ENCODE results near the gene STARD3NL.
"Not testable (repeated sequence)": the region's sequence is repeated elsewhere in the genome, so short reads cannot be mapped to it uniquely, and the experiment has no call there.

Gene STARD3NL

DNA sequence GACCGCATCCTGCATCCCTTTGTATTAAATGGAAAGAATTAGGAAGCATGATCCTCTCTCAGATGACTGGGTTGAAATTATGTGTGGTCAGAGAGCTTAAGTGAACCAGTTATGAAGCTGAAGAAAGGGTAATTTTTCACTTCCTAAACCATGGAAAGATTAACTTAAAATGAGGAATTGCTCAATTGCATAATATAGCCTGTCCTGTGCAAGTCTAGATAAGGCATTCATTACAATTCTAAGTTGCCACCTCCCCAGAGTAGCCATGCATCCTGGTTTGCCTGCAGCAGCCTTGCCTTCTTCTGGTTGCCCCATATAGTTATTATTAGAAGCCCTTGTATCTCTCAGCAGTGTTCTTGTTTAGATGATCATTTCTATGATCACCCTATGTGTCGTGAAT is 45.3 kb downstream of the STARD3NL start:
- no peak for DNase-seq (ENCODE audit: low read depth)

DNA sequence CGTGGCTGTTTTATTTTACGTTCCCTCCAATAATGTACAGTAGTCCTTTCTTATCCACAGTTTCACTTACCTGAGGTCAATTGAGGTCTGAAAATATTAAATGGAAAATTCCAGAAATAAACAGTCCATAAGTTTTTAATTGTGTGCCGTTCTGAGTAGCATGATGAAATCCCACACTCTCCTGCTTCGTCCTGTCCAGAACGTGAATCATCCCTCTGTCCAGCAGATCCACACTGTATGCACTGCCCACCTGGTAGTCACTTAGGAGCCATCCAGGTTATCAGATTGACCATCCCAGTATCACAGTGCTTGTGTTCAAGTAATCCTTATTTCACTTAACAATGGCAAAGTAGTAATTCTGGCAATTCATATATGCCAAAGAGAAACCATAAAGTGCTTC is 46.3 kb downstream of the STARD3NL start:
- no peak for DNase-seq (ENCODE audit: low read depth)

DNA sequence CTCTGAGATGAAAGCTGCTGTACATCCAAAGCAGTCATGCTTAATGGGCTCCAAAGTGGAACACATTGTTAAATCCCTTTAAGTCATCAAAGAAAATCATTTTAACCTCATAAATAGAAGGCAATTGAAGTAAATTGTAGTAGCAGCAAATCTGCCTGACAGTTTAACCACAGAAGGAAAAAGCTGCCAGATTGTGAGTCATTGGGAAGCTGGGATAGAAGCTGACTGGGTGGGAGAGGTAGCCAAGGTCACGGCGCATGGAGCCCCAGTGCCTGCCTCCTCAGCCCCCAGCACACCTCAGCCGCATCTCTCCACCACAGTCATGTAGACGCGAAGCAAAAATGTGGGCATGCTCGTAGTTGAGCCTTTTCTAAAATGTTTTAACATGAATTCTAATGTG is 51.3 kb downstream of the STARD3NL start:
- no peak for DNase-seq (ENCODE audit: low read depth)

DNA sequence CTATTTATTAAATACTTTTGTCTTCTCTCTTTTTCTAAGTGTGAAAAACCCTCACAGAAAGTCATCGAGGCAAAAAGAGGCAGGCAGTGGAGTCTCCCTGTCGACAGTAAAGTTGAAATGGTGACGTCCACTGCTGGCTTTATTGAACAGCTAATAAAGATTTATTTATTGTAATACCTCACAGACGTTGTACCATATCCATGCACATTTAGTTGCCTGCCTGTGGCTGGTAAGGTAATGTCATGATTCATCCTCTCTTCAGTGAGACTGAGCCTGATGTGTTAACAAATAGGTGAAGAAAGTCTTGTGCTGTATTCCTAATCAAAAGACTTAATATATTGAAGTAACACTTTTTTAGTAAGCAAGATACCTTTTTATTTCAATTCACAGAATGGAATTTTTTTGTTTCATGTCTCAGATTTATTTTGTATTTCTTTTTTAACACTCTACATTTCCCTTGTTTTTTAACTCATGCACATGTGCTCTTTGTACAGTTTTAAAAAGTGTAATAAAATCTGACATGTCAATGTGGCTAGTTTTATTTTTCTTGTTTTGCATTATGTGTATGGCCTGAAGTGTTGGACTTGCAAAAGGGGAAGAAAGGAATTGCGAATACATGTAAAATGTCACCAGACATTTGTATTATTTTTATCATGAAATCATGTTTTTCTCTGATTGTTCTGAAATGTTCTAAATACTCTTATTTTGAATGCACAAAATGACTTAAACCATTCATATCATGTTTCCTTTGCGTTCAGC is 52.0 kb downstream of the STARD3NL start:
- DNase-seq (ENCODE audit: low read depth): no peak

DNA sequence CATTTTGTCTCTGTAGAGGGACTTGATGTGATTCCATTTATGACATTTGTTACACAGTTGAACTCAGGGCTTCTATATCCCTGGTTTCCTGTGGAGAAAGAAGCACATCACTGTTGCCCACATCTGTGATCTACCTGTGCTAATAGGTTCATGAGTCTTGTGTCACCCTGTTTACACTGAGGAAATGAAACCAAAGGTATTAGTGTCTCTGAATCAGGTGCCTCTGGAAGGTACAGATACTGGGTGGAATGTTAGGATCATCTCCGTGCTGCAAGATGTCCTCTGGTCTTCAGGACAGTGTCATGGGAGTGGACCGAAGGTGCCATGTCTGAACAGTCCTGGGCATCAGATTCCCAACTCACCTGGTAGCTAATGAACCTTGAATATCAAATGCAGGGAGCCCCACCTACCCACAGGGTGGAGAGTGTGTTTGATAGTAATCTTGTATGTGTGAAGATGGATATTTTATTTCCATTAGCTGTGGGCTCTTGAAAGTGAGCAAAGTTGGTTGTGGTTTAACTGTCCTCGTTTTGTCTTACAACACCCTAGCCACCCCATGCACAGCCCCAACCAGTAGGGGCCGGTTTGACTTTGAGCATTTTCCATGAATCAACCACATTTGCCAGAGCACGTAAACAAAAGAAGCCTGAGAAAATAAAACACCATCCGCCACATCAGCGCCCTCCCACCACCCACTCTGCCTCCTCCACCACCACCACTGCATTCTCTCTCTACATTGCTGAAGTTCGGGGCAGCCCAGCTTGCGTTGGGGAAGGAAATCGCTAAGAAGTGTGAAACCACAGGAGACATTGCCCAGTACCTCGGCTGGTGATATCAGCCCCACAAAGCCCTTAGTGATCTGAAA is 54.7 kb downstream of the STARD3NL start:
- peak; percentile 40 for DNase-seq (ENCODE audit: low read depth)

DNA sequence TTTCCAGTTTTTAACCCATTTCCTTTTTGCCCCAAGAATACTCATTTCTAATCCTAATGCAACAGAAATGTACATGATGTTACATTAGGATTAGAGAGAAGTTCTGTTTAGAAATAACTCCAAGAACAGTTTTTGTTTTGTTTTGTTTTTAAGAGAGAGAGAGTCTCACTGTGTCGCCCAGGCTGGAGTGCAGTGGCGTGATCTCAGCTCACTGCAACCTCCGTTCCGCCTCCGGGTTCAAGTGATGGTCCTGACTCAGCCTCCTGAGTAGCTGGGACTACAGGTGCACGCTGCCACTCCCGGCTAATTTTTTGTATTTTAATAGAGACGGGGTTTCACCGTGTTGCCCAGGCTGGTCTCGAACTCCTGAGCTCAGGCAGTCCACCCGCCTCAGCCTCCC is 56.7 kb downstream of the STARD3NL start:
- not testable (repeated sequence) for DNase-seq (ENCODE audit: low read depth)

DNA sequence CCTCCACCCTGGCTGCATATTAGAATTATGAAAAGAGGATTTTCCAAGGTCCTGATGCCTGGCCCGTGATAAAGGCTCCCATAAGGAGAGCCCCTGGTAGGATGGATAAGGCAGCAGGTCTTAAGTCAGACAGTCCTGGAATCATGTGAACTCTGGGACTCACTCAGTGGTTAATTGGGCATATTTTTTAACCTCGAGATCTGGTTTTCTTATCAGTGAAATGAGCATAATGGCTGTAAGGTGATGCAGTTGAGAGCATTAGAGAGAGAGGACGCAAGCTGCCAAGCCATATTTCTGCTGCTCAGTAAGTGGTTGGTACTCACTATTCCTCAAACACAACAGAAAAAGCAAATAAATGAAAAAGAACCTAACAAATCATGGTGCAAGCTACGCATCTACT is 57.6 kb downstream of the STARD3NL start:
- DNase-seq (ENCODE audit: low read depth): no peak

DNA sequence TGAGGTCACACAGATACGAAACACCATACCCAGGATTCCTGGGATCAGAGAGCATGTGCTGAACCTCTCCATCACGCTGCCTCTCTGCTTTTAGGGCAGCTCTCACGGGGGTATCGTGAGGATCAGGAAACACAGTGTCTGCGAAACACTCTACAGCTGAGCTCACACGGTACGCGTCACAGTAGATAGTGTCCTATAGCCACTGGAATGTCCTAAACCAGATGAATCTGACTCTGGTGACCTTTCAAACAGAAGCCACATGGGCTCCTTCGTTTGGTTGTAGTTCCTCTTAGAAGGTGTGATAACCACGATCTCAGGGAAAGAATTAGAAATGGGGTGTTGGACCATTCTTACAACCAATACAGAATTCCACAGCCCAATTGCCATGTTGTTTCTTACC is 61.1 kb downstream of the STARD3NL start:
- DNase-seq (ENCODE audit: low read depth): not testable (repeated sequence)

DNA sequence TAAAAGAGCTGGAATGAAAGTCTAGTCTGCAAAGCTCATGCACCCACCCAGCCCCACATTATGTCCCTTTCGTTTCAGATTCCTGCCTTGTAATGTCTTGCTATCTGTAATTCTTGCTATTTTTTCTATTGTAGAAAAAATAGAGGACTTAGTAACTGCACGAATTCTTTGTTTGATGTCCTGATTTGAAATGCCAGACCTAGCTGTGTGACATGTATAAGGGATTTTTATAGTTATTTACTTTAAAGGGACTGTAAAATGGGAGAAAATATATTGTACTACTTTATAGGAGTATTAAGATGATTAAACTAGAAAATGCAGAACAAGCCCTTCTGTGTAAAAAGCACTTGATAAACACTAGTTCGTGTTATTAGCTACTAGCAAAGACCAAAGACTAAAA is 63.0 kb downstream of the STARD3NL start:
- DNase-seq (ENCODE audit: low read depth): no peak

DNA sequence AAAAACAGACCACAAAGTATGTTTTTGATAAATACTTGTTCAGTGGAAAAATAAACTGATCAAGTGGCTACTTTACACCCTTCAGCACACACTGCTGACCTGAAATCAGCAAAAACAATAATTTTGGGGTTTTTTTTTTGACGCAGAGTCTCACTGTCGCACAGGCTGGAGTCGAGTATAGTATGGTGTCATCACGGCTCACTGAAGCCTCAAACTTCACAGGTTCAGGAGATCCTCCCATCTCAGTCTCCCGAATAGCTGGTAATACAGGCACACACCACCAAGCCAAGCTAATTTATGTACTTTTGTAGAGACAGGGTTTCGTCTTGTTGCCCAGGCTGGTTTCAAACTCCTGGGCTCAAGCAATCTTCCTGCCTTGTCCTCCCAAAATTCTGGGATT is 64.8 kb downstream of the STARD3NL start:
- no peak for DNase-seq (ENCODE audit: low read depth)

DNA sequence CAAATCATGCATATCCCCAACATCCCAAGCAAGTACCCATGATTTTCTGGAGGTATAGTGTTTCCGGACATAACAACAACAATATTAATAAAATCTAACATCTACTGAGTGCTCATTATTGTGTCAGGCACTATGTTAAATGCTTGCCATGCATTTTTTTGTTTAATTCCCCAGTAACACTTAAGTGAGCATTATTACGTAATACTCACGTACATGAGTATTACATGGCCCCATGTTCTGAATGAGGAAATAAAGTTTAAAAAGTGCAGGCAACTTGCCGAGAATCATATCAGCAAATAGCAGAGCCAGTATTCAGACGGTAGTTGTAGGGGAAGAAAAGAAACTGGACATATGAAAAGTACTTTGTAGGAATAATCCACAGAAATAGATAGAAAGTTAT is 65.3 kb downstream of the STARD3NL start:
- not testable (repeated sequence) for DNase-seq (ENCODE audit: low read depth)

DNA sequence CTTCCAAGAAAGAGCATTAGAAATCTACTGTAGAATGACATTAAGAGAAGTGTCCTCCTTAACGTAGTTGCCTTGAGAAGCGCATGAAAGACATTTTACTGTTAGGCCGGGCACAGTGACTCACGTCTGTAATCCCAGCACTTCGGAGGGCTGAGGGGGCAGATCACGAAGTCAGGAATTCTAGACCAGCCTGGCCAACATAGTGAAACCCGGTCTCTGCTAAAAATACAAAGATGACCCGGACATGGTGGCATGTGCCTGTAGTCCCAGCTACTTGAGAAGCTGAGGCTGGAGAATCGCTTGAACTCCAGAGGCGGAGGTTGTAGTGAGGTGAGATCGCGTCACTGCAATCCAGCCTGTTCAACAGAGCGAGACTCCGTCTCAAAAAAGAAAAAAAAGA is 66.5 kb downstream of the STARD3NL start:
- DNase-seq (ENCODE audit: low read depth): no peak

DNA sequence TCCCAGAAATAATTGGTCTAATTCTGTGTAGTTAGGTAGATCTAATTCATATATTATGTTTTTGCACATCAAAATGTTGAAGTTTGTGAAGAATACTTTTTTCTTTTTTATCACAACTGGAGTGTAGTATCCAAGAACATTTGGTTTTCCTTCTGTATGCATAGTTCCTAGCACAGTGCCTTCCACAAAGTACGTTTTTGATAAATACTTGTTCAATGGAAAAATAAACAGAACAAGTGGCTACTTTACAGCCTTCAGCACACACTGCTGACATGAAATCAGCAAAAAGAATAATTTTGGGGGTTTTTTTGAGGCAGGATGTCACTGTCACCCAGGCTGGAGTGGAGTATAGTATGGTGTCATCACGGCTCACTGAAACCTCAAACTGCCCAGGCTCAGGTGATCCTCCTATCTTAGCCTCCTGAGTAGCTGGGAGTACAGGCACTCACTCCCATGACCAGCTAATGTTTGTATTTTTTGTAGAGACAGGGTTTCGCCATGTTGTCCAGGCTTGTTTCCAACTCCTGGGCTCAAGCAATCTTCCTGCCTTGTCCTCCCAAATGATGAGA is 67.4 kb downstream of the STARD3NL start:
- DNase-seq (ENCODE audit: low read depth): no peak

DNA sequence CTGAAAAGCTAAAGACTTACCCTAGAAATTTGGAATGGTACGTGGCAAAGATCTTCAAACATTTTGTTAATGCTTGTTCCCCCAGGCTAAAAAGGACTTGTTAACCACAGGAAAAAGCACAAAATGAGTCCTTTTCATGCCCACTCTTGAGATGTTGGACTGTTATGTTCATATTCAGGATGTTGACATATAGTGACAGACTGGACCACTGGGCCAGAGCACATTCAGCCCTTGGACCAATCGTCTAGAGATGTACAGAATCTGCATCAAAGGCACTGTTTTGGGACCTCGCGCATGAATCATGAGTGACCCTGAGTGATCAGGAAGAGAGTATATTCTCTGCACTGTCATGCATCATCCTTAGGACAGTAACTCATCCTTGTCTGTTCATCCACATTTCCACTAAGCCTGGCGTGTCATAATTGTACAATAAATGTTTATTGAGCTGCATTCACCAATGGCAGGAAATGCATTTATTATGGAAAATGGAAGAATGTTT is 70.1 kb downstream of the STARD3NL start:
- DNase-seq (ENCODE audit: low read depth): no peak

DNA sequence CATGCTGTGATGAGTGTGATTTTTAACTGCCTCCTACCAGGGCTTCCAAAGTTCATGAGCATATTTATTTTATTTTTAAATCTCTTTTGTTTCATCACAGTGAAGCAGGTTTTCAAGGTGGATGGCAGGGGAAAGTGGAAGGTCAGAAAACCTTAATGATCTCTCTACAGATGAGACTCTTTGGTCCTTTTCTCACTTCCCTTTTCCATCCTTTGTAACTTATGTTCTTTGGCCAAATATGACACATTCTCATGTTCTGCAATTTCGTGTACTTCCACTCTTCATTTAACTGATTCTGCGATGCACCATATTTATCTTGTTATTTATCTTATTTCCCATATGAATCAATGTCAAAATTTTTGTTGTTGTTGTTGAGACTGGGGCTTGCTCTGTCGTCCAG is 71.8 kb downstream of the STARD3NL start:
- not testable (repeated sequence) for DNase-seq (ENCODE audit: low read depth)

DNA sequence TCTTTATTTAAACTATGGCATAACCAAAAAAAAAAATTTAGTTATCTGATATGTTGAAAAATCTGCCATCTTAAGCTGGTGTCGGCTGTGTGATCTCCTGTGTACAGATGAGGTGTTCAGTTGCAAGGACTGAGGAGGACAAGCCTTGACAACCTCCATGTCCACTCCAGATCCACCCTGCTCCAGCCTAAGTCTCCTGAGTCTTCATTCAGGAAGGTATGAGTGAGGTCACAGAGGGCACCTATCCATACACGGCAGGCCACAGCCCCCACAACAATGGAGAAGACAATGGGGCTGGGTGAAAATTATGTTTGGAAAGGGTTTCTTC is 79.3 kb downstream of the STARD3NL start:
- DNase-seq (ENCODE audit: low read depth): no peak

DNA sequence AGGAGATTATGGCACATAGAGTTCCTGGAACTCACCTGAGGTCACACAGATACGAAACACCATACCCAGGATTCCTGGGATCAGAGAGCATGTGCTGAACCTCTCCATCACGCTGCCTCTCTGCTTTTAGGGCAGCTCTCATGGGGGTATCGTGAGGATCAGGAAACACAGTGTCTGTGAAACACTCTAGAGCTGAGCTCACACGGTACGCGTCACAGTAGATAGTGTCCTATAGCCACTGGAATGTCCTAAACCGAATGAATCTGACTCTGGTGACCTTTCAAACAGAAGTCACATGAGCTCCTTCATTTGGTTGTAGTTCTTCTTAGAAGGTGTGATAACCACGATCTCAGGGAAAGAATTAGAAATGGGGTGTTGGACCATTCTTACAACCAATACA is 81.1 kb downstream of the STARD3NL start:
- not testable (repeated sequence) for DNase-seq (ENCODE audit: low read depth)

DNA sequence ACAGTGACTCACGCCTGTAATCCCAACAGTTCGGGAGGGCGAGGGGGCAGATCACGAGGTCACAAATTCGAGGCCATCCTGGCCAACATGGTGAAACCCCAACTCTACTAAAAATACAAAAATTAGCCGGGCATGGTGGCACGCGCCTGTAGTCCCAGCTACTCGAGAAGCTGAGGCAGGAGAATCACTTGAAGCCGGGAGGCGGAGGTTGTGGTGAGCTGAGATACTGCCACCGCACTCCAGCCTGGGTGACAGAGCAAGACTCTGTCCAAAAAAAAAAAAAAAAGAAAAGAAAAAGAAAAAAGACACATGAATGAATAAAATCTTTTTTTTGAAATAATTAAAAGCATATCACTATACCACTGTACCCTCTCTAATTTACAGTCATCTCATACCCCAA is 83.6 kb downstream of the STARD3NL start:
- DNase-seq (ENCODE audit: low read depth): not testable (repeated sequence)

DNA sequence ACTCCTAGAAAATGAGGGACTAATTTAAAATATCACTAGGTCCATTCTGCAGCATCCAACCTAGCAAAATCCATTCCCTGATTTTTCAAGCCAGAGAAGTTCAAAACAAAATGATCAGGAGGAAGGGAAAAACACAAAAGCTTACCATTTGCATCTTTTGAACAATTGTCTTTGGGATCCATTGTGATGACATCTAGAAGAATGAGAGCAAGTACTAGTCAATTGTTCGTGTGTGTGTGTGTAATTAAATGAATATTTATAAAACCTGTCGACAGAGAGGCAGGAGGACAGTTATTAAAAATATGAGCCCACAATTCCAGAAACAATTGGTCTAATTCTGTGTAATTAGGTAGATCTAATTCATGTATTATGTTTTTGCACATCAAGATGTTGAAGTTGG is 84.0 kb downstream of the STARD3NL start:
- DNase-seq (ENCODE audit: low read depth): not testable (repeated sequence)

DNA sequence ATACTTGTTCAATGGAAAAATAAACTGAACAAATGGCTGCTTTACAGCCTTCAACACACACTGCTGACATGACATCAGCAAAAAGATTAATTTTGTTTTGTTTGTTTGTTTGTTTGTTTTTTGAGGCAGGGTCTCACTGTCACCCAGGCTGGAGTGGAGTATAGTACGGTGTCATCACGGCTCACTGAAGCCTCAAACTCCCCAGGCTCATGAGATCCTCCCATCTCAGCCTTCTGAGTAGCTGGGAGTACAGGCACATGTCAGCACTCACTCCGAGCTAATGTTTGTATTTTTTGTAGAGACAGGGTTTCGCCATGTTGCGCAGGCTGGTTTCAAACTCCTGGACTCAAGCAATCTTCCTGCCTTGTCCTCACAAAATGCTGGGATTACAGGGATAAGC is 84.5 kb downstream of the STARD3NL start:
- DNase-seq (ENCODE audit: low read depth): no peak

DNA sequence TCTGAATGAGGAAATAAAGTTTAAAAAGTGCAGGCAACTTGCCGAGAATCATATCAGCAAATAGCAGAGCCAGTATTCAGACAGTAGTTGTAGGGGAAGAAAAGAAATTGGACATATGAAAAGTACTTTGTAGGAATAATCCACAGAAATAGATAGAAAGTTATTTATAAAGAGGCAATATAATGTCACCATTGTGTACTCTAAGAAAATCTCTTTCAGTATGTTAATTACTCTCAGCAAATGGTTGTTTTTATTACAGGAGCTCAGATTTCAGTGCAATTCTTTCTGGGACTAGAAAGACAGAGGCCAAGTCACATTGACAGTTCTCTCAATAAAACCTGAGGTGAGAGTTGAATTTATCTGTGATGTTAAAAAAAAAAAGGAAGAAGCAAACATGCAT is 85.2 kb downstream of the STARD3NL start:
- DNase-seq (ENCODE audit: low read depth): not testable (repeated sequence)

DNA sequence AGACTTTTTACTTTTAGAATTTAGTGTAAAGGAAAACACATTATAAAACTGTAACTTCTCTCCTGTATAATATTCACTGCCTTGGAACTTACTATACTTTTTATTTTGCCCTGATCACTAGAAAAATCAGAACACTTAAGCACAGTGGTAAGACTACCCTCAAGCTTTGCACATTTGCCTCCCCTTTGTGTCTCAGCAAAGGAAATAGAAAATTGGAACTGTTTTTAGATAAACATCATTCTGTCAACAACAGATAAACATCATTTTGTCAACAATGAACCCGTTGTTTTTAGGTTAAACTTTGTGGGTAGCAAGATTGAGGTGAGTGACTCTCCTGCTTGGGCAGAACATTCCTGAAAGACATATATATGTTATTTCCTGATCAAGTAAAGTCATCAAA is 86.6 kb downstream of the STARD3NL start:
- not testable (repeated sequence) for DNase-seq (ENCODE audit: low read depth)

DNA sequence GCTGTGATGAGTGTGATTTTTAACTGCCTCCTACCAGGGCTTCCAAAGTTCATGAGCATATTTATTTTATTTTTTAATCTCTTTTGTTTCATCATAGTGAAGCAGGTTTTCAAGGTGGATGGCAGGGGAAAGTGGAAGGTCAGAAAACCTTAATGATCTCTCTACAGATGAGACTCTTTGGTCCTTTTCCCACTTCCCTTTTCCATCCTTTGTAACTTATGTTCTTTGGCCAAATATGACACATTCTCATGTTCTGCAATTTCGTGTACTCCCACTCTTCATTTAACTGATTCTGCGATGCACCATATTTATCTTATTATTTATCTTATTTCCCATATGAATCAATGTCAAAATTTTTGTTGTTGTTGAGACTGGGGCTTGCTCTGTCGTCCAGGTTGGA is 87.9 kb downstream of the STARD3NL start:
- DNase-seq (ENCODE audit: low read depth): not testable (repeated sequence)
